Keratinocyte (primary cell): ENCODE measurements around the gene CTU1.

Source experiments
- CTCF ChIP-seq, 3 experiments: IDR thresholded peaks in 1 of 3; conservative IDR thresholded peaks in 1 of 3; optimal IDR thresholded peaks in 1 of 3; 2 replicates in 2 of 3; 3 replicates in 1 of 3; pipeline versions ENCODE3 to v1.5.1; 2011; ENCODE audit warnings: low read length in 3 of 3, mild to moderate bottlenecking in 3 of 3, moderate library complexity in 2 of 3, control low read depth in 1 of 3, inconsistent platforms in 1 of 3; ENCODE audit not compliant: insufficient read depth in 2 of 3; ENCODE audit errors: extremely low read depth in 1 of 3
- EZH2 ChIP-seq: IDR thresholded peaks from one replicate; pipeline ENCODE4 v1.6.1; 2012; ENCODE audit warnings: inconsistent platforms, mild to moderate bottlenecking, low read length, moderate library complexity

GRCh38 chr19:51064534-51065220 lies 43.5 kb downstream of the CTU1 start, which contains the start of gene KLK13:
- TF ChIP-seq CTCF (optimal IDR thresholded peaks at IDR 0.05 in 1 of 3, IDR thresholded peaks at IDR 0.05 in 1 of 3, conservative IDR thresholded peaks at IDR 0.05 in 1 of 3; ENCODE audit: extremely low read depth in 1 of 3, insufficient read depth in 2 of 3, low read length in 3 of 3), result no peak
- TF ChIP-seq EZH2, result no peak
